Measurements from ENCODE around the gene GOLIM4. TPM values are rescaled to one million over a fixed set of nuclear protein-coding genes. Genes with fewer than 3 reads are reported as not detected.

The GOLIM4 gene
- total RNA-seq, 2 experiments from 2014 or later, result 1.4 to 1.5 TPM

GRCh38 chr3:168081171-168081771 is 14.5 kb downstream of the GOLIM4 start:
- Mint-ChIP-seq H3K27me3 (no peaks in the 10 kb centered on the region), H3K4me3 (no peak overlapping the region), H3K27ac (no peak overlapping the region), H3K4me1 (ENCODE audit: low read depth) (no peaks in the 10 kb centered on the region), H3K9me3 (no peaks in the 10 kb centered on the region), H3K36me3 (no peaks in the 10 kb centered on the region)
- ChIA-PET POLR2A (no interaction called here), CTCF (no interaction called here)
- no peak for DNase-seq
- intact Hi-C loops (cut with micrococcal nuclease), result no loop called here

- no peak overlapping the region for H3K4me3 Mint-ChIP-seq
- CTCF ChIA-PET, result no interaction called here
Observed at GRCh38 chr3:168080499-168081170, 15.1 kb downstream of the GOLIM4 start.

GRCh38 chr3:168080022-168080421 is 15.7 kb downstream of the GOLIM4 start:
- CTCF ChIA-PET, result no interaction called here
- POLR2A ChIA-PET, result no interaction called here
- no peaks in the 10 kb centered on the region for H3K27me3 Mint-ChIP-seq
- no peak overlapping the region for H3K4me3 Mint-ChIP-seq
- no peaks in the 10 kb centered on the region for H3K36me3 Mint-ChIP-seq
- no peak overlapping the region for H3K27ac Mint-ChIP-seq
- intact Hi-C loops (cut with micrococcal nuclease), result no loop called here
- DNase-seq, result no peak
- no peaks in the 10 kb centered on the region for H3K9me3 Mint-ChIP-seq
- H3K4me1 Mint-ChIP-seq (ENCODE audit: low read depth), result no peaks in the 10 kb centered on the region

More at GRCh38 chr3:168080499-168081170, 15.1 kb downstream of the GOLIM4 start:
- intact Hi-C loops (cut with micrococcal nuclease), result no loop called here
- POLR2A ChIA-PET, result no interaction called here
- Mint-ChIP-seq H3K27me3 (no peaks in the 10 kb centered on the region), H3K27ac (no peak overlapping the region), H3K4me1 (ENCODE audit: low read depth) (no peaks in the 10 kb centered on the region), H3K36me3 (no peaks in the 10 kb centered on the region), H3K9me3 (no peaks in the 10 kb centered on the region)
- DNase-seq, result no peak

- no peaks in the 10 kb centered on the region for H3K4me1 Mint-ChIP-seq (ENCODE audit: low read depth)
- H3K9me3 Mint-ChIP-seq, result no peaks in the 10 kb centered on the region
- CTCF ChIA-PET, result no interaction called here
- intact Hi-C loops (cut with micrococcal nuclease), result no loop called here
- POLR2A ChIA-PET, result no interaction called here
- no peaks in the 10 kb centered on the region for H3K36me3 Mint-ChIP-seq
- no peak for DNase-seq
- H3K27me3 Mint-ChIP-seq, result no peaks in the 10 kb centered on the region
- no peak overlapping the region for H3K27ac Mint-ChIP-seq
- no peak overlapping the region for H3K4me3 Mint-ChIP-seq
Observed at GRCh38 chr3:168077091-168077490, 18.6 kb downstream of the GOLIM4 start.

- H3K4me3 Mint-ChIP-seq, result no peak overlapping the region
- H3K36me3 Mint-ChIP-seq, result no peaks in the 10 kb centered on the region
- DNase-seq, result no peak
- no peaks in the 10 kb centered on the region for H3K4me1 Mint-ChIP-seq (ENCODE audit: low read depth)
- POLR2A ChIA-PET, result no interaction called here
- intact Hi-C loops (cut with micrococcal nuclease), result no loop called here
- CTCF ChIA-PET, result no interaction called here
- H3K27me3 Mint-ChIP-seq, result no peaks in the 10 kb centered on the region
- H3K9me3 Mint-ChIP-seq, result no peaks in the 10 kb centered on the region
- no peak overlapping the region for H3K27ac Mint-ChIP-seq
Observed at GRCh38 chr3:168073842-168074605, 21.7 kb downstream of the GOLIM4 start.

- H3K36me3 Mint-ChIP-seq, result no peaks in the 10 kb centered on the region
Observed at GRCh38 chr3:168072323-168072650, 23.4 kb downstream of the GOLIM4 start.

GRCh38 chr3:168071591-168072322 is 24.0 kb downstream of the GOLIM4 start:
- POLR2A ChIA-PET, result no interaction called here
- H3K36me3 Mint-ChIP-seq, result no peaks in the 10 kb centered on the region
- H3K27ac Mint-ChIP-seq, result no peak overlapping the region
- CTCF ChIA-PET, result no interaction called here
- no peaks in the 10 kb centered on the region for H3K9me3 Mint-ChIP-seq
- DNase-seq, result no peak
- H3K4me3 Mint-ChIP-seq, result no peak overlapping the region
- no peaks in the 10 kb centered on the region for H3K27me3 Mint-ChIP-seq
- intact Hi-C loops (cut with micrococcal nuclease), result no loop called here
- H3K4me1 Mint-ChIP-seq (ENCODE audit: low read depth), result no peaks in the 10 kb centered on the region

More at GRCh38 chr3:168072323-168072650, 23.4 kb downstream of the GOLIM4 start:
- no peak overlapping the region for H3K27ac Mint-ChIP-seq
- POLR2A ChIA-PET, result no interaction called here
- CTCF ChIA-PET, result no interaction called here
- no peaks in the 10 kb centered on the region for H3K4me1 Mint-ChIP-seq (ENCODE audit: low read depth)
- H3K4me3 Mint-ChIP-seq, result no peak overlapping the region
- no peaks in the 10 kb centered on the region for H3K27me3 Mint-ChIP-seq
- intact Hi-C loops (cut with micrococcal nuclease), result no loop called here
- DNase-seq, result no peak
- H3K9me3 Mint-ChIP-seq, result no peaks in the 10 kb centered on the region

- DNase-seq, result no peak
- Mint-ChIP-seq H3K27ac (no peak overlapping the region), H3K4me3 (no peak overlapping the region), H3K4me1 (ENCODE audit: low read depth) (no peaks in the 10 kb centered on the region), H3K27me3 (no peaks in the 10 kb centered on the region), H3K36me3 (no peaks in the 10 kb centered on the region), H3K9me3 (no peaks in the 10 kb centered on the region)
- POLR2A ChIA-PET, result no interaction called here
- intact Hi-C loops (cut with micrococcal nuclease), result no loop called here
- CTCF ChIA-PET, result no interaction called here
Observed at GRCh38 chr3:168070919-168071318, 24.8 kb downstream of the GOLIM4 start.

- Mint-ChIP-seq H3K4me1 (ENCODE audit: low read depth) (no peaks in the 10 kb centered on the region), H3K36me3 (no peaks in the 10 kb centered on the region), H3K27ac (no peak overlapping the region), H3K9me3 (no peaks in the 10 kb centered on the region), H3K4me3 (no peak overlapping the region), H3K27me3 (peaks cover 1% of the 10 kb centered on the region)
- no peak for DNase-seq
- ChIA-PET POLR2A (no interaction called here), CTCF (no interaction called here)
- intact Hi-C loops (cut with micrococcal nuclease), result no loop called here
Observed at GRCh38 chr3:168068346-168068745, 27.4 kb downstream of the GOLIM4 start.

GRCh38 chr3:168066882-168067281 is 28.8 kb downstream of the GOLIM4 start:
- H3K27ac Mint-ChIP-seq, result no peak overlapping the region
- no peaks in the 10 kb centered on the region for H3K9me3 Mint-ChIP-seq
- ChIA-PET POLR2A (no interaction called here), CTCF (no interaction called here)
- no peaks in the 10 kb centered on the region for H3K4me1 Mint-ChIP-seq (ENCODE audit: low read depth)
- DNase-seq, result no peak
- H3K36me3 Mint-ChIP-seq, result no peaks in the 10 kb centered on the region
- peaks cover 1% of the 10 kb centered on the region for H3K27me3 Mint-ChIP-seq
- intact Hi-C loops (cut with micrococcal nuclease), result no loop called here
- H3K4me3 Mint-ChIP-seq, result no peak overlapping the region

- H3K4me3 Mint-ChIP-seq, result no peak overlapping the region
- no peak for DNase-seq
- H3K27ac Mint-ChIP-seq, result no peak overlapping the region
- intact Hi-C loops (cut with micrococcal nuclease), result no loop called here
- POLR2A ChIA-PET, result no interaction called here
- H3K36me3 Mint-ChIP-seq, result no peaks in the 10 kb centered on the region
- CTCF ChIA-PET, result no interaction called here
- peaks cover 4% of the 10 kb centered on the region for H3K27me3 Mint-ChIP-seq
- H3K9me3 Mint-ChIP-seq, result no peaks in the 10 kb centered on the region
- H3K4me1 Mint-ChIP-seq (ENCODE audit: low read depth), result peaks cover 7% of the 10 kb centered on the region
Observed at GRCh38 chr3:168065569-168065968, 30.2 kb downstream of the GOLIM4 start.

- Mint-ChIP-seq H3K9me3 (no peaks in the 10 kb centered on the region), H3K27me3 (peaks cover 4% of the 10 kb centered on the region), H3K4me3 (no peak overlapping the region), H3K27ac (no peak overlapping the region), H3K36me3 (no peaks in the 10 kb centered on the region), H3K4me1 (ENCODE audit: low read depth) (peaks cover 7% of the 10 kb centered on the region)
- ChIA-PET POLR2A (no interaction called here), CTCF (no interaction called here)
- intact Hi-C loops (cut with micrococcal nuclease), result loop anchor here (5.0 kb wide), 1 partner anchor 34 kb away; the partner anchor contains the start of gene GOLIM4
- no peak for DNase-seq
Observed at GRCh38 chr3:168063122-168063521, 32.6 kb downstream of the GOLIM4 start.

All from activated CD4-positive, alpha-beta memory T cell treated with anti-CD3 and anti-CD28 coated beads for 36 hours (primary cell).